HG02870 (cell line): ENCODE results near the gene GPR78.
"Not testable (repeated sequence)": the region's sequence is repeated elsewhere in the genome, so short reads cannot be mapped to it uniquely, and the experiment has no call there.

Source experiments
- ATAC-seq: cut with Tn5 transposase; IDR thresholded peaks from one replicate; pipeline ENCODE4 v1.9.1; 2021; ENCODE audit warnings: mild to moderate bottlenecking, moderate library complexity; ENCODE audit not compliant: unreplicated experiment

Gene GPR78

DNA sequence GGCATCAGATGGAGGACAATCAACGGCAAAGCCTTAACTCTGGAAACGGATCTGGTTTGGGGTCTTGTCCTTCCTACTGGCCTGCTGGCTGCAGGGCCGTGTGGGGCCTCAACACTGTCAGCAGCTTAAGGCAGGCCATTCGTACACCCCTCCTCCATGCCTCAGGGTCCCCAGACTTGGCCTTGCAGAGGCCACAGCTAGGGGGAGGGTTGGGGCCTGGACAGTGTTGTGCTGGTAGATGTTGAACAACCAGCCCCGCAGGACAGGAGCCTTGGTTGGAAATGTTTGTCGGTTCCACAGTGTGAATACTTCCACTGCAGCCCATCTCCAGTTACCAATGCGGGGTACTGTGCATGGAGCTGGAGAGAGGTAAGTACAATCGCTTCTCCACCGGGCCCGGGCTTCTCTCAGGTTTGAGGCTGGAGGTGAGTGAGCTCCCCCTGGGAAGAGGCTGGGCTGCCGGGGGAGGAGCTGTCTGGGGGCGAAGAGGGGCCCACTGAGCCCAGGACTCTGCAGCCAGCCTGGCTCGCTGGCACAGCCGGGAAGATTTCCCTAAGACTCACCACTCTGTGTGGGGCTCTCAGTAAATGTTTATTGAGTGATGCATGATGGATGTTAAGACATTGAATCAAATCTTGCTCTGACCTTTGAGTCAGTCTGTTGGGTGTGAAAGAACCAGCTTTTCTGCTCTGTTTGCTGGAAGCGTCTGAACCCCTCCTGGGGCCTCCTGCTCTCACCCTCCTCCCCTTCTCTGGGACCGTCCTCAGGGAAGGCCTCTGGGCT, 19.7 kb upstream of the GPR78 start:
- ATAC-seq: no peak

DNA sequence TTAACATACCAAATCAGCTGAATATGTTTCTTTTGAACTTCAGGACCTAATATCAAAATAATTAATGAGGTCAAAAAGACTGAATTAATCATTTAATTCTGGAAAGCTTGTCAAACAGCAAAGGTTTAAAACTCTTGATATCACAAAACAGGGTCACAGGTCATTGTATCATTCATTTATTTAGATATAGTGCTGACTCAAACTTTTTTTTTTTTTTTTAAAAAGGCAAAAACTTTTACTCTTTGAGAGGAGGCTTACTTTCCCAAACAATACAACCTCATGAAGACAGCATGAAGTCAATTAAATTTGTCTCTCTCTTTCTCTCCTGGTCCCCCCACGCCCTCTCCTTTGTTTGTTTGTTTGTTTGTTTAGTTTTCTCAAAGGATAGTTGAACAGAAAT, 15.6 kb upstream of the GPR78 start:
- ATAC-seq: no peak

GRCh38 chr4:8568068-8568668, 12.0 kb upstream of the GPR78 start:
- no peak for ATAC-seq

GRCh38 chr4:8570201-8570600, 10.0 kb upstream of the GPR78 start:
- ATAC-seq: no peak

- ATAC-seq: no peak
These were observed 8.2 kb upstream of the GPR78 start for GRCh38 chr4:8571702-8572685.

- ATAC-seq: no peak
These were observed 6.9 kb upstream of the GPR78 start for GRCh38 chr4:8573266-8573665.

GRCh38 chr4:8574796-8575370, 5.3 kb upstream of the GPR78 start:
- no peak for ATAC-seq

- no peak for ATAC-seq
These were observed 4.7 kb upstream of the GPR78 start for GRCh38 chr4:8575457-8575856.

DNA sequence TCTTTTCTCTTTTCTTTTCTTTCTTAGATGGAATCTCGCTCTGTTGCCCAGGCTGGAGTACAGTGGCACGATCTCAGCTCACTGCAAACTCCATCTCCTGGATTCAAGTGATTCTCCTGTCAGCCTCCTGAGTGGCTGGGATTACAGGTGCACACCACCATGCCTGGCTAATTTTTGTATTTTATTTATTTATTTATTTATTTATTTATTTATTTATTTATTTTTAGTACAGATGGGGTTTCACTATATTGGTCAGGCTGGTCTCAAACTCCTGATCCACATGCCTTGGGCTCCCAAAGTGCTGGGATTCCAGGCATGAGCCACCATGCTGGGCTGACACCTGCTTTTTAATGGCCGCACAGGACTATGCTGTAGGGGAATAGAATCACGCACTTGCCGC, 3.6 kb upstream of the GPR78 start:
- ATAC-seq: not testable (repeated sequence)

- no peak for ATAC-seq
These were observed 3.1 kb upstream of the GPR78 start for GRCh38 chr4:8577046-8577445.

DNA sequence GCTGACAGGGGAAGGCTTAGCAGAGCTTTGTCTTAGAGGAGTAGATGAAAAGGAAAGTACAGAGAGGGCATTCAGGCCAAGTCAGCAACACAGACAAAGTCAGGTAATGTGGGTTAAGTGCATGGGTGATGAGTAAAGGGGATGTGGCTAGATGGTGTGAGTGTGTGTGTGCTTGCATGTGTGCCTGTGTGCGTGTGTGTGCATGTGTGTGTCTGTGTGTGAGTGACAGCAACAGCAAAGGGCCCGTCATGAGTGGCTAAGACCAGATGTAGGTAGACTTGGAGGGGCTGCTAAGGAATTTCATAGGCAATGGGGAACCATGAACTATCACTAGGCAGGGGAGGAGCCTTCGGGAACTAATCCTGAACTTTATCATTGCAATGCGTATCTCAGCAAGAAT, 2.2 kb upstream of the GPR78 start:
- no peak for ATAC-seq

DNA sequence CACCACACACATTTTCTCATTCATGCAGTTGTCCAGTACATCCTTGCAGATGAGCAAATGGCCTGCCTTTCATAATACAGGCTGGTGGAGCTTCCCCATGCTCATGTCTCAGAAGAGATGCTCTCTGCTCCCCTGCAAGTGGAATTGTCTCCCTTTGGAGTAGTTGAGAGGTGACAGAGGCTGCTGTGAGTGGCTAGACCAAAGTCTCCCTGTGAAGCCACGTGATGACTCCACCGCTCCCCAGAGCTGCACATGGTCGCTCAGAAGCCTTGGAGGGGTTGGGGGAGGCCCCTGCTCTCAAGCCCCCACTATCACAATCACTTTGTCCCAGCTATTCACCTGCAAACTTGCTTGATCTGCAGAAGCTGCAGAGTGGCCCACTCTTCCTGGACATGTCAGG, 1.5 kb upstream of the GPR78 start:
- no peak for ATAC-seq

DNA sequence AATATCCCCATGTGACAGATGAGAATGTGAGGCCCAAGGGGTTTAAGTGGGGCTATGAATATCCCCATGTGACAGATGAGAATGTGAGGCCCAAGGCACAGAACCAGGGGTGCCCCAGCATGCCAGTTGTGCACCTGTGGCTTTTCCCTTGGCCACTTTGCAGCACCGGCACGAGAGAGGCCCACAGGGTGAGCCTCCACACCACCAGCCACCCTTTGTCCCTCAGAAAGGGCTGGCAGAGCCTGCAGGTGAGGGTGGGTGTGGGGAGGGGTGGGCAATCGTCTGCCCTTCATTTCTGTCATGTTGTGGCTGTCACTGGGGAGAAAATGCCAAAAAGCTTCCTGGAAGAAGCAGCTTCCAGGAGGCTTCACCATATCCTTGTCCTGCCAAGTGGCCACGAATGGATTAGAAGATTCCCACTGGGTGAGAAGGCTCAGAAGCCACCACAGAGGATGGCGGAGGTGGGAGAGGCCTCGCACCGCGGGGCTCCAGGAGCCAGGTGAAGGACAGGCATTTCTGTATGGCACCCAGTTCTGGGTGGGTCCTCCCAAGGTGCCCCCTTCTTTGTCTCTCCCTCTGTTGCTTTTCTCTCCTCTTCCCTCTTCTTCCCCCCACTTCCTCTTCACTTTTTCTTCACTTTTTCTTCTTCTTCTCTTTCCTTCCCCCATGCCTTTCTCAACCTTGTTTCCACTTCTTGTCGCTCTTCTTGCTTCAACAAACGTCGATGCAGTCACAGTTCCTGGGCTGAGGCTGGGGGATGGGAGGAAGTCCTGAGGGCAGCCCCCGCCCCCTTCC, 469 bp upstream of the GPR78 start:
- no peak for ATAC-seq

DNA sequence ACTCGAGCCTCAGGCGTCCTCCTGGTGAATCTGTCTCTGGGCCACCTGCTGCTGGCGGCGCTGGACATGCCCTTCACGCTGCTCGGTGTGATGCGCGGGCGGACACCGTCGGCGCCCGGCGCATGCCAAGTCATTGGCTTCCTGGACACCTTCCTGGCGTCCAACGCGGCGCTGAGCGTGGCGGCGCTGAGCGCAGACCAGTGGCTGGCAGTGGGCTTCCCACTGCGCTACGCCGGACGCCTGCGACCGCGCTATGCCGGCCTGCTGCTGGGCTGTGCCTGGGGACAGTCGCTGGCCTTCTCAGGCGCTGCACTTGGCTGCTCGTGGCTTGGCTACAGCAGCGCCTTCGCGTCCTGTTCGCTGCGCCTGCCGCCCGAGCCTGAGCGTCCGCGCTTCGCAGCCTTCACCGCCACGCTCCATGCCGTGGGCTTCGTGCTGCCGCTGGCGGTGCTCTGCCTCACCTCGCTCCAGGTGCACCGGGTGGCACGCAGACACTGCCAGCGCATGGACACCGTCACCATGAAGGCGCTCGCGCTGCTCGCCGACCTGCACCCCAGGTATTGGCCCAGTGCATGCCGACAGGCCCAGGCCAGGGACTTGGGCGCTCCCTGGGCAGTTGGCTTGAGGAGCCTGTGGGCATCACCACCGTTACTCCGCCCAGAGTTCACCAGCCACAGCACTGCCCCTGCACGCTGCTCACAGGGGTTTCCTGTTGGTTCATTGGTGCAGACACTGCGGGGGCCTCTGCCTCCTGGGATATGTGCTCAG, 1.1 kb downstream of the GPR78 start:
- no peak for ATAC-seq

DNA sequence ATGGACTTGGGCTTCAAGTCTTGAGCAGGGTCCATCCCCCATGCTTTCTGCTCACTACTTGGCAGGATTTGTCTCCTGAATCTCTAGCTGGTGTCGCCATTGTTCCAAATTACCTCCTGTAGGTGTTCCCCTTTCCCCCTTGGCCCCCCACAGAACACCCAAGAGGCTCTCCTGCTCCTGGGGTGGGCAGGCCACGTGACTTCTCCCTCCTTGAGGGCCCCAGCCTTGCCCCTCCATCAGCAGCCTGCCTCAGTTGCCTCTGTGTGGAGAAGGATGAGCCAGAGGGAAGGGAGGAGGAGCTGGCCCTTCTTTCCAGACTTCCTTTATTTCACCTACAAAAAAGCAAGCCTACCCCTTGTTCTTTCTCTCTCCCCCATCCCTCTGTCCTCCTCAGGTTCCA, 1.8 kb downstream of the GPR78 start:
- ATAC-seq: no peak

- no peak for ATAC-seq
These were observed 2.2 kb downstream of the GPR78 start for GRCh38 chr4:8582436-8582835.

DNA sequence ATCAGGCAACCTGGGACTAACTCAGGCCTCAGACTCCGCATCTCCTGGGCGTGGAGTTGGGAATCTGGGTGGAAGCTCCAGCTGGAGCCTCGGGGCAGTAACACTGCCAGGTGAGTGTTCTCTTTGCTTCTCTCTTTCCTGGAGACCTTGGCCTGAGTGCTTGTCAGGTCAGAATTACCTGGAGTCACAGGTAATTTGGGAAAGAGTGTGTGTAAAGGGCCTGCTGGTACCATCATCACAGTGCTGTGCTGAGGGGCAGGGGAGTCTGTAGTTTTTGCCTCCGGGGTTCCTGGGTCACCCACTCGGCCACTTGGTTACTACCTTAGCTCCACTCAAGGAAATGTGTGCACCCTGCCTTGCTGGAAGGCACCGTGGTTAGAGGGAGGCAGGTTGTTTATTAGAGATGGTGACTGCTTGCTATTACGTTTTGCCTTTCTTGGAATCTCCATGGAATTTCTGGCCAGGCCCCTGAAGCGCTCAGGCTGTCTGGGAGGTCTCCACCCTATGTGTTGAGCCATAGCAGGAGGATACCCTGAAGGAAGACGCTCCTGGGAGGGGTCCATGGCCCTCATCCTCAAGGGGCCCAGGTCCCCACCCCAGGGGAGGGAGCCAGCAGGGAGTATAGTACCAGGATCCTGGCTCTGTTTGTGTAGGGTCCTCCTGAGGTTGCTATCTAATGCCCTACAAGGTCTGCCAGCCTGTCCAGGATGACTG, 2.9 kb downstream of the GPR78 start:
- ATAC-seq: no peak

GRCh38 chr4:8583655-8584025, 3.4 kb downstream of the GPR78 start:
- no peak for ATAC-seq

DNA sequence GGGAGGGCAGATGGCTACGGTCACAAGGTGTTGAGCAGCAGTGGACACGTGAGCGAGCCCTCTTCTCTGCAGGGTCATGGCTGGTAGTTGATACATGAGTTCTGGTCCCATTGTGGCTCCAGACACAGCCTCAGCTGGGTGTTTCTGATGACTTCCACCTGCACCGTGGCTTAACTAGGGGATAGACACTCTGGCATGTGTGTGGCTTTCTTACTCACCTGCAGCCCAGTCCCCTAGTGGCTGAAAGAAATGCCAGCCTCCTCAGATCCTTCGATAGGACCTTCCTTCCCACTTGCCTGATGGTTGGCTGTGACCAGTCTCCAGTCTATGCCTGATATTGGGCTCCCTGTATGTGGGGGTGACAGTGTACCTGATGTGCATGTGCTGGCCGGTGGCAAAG, 5.0 kb downstream of the GPR78 start:
- ATAC-seq: no peak
